HCT116 (cell line): ENCODE data around the gene BSG. TPM values are rescaled to one million over a fixed set of nuclear protein-coding genes. Genes with fewer than 3 reads are reported as not detected.
"Not testable (repeated sequence)": the region's sequence is repeated elsewhere in the genome, so short reads cannot be mapped to it uniquely, and the experiment has no call there.

Experiments used
- ATAC-seq: fragments of 200-7000 bp; cut with Tn5 transposase; 2 replicates; pipeline ENCODE4 v1.9.1; 2020; ENCODE audit warnings: mild to moderate bottlenecking, moderate library complexity
- BruUV-seq: library from RNA; stranded (reverse); fragments of 400-500 nt; replicated peaks from 2 replicates; lab custom pipeline; 2021; lab: Mats Ljungman, UMichigan
- CTCF ChIA-PET: fragments of 300-600 bp; sonication (Branson Sonifier 250); formaldehyde crosslinking; loops from one replicate; lab custom pipeline; 2021; ENCODE audit warnings: antibody characterized with exemption; lab: Charles Lee
- POLR2A ChIA-PET: fragments of 300-600, 350-600 bp; sonication (Branson Sonifier 250); formaldehyde crosslinking; loops from one replicate; lab custom pipeline; 2021; ENCODE audit warnings: antibody characterized with exemption; lab: Charles Lee
- RAD21 ChIA-PET, 2 experiments: fragments of 300-600 bp; sonication (Branson Sonifier 250); formaldehyde crosslinking; loops; one replicate each; lab custom pipeline; 2023; ENCODE audit warnings: low total read pairs in 2 of 2; ENCODE audit not compliant: uncharacterized antibody in 2 of 2, unreplicated experiment in 2 of 2, low non-redundant PET in 1 of 2; lab: Charles Lee
- DNase-seq: peaks from one replicate; pipeline ENCODE4 v3.0.0-alpha.2; 2010; ENCODE audit warnings: low read depth, low spot score
- H2AFZ ChIP-seq: fragments of 200-600 bp; shearing (Covaris generic), sonication (generic); 2 replicates; pipeline ENCODE4 v1.6.1; 2017; ENCODE audit warnings: low read depth, mixed run types, mixed read lengths, antibody characterized with exemption, low read length; ENCODE audit not compliant: poor library complexity, severe bottlenecking
- H3K27ac ChIP-seq: 2 replicates; pipeline ENCODE4 v1.5.1; 2012; ENCODE audit warnings: low read depth, low read length
- H3K27me3 ChIP-seq: fragments of 200-600 bp; sonication (generic); 2 replicates; pipeline ENCODE4 v1.6.1; 2016; ENCODE audit warnings: mixed run types, low read length, mixed read lengths; ENCODE audit not compliant: insufficient read depth
- H3K36me3 ChIP-seq, 2 experiments: fragments of 200-500 bp in 1 of 2; fragments of 200-600 bp in 1 of 2; sonication (Bioruptor generic) in 1 of 2; sonication (generic) in 1 of 2; 2 replicates each; pipeline versions ENCODE4 v1.5.1 to v1.6.1; 2014 to 2016; ENCODE audit warnings: low read length in 2 of 2, inconsistent platforms in 1 of 2, mixed read lengths in 1 of 2, mixed run types in 1 of 2; ENCODE audit not compliant: insufficient read depth in 2 of 2, control insufficient read depth in 1 of 2
- H3K4me1 ChIP-seq, 2 experiments: fragments of 200-600 bp in 1 of 2; sonication (generic) in 1 of 2; 2 replicates each; pipeline versions ENCODE4 v1.5.1 to v1.6.1; 2012 to 2017; ENCODE audit warnings: low read length in 2 of 2, inconsistent platforms in 1 of 2, mild to moderate bottlenecking in 1 of 2, mixed read lengths in 1 of 2, mixed run types in 1 of 2, moderate library complexity in 1 of 2; ENCODE audit not compliant: insufficient read depth in 2 of 2, control insufficient read depth in 1 of 2
- H3K4me2 ChIP-seq: fragments of 200-600 bp; sonication (generic); 2 replicates; pipeline ENCODE4 v1.6.1; 2017; ENCODE audit warnings: mixed run types, low read length, mixed read lengths
- H3K4me3 ChIP-seq, 2 experiments: fragments of 200-600 bp in 1 of 2; sonication (generic) in 1 of 2; replicated peaks in 1 of 2; 2 replicates each; pipeline ENCODE4 v1.5.1; 2011 to 2016; ENCODE audit warnings: low read length in 2 of 2, control low read depth in 1 of 2, low read depth in 1 of 2, mild to moderate bottlenecking in 1 of 2, mixed read lengths in 1 of 2, mixed run types in 1 of 2
- H3K79me2 ChIP-seq: fragments of 200-600 bp; sonication (generic); 2 replicates; pipeline ENCODE4 v1.6.1; 2017; ENCODE audit warnings: mild to moderate bottlenecking, mixed run types, low read length, moderate library complexity, mixed read lengths; ENCODE audit not compliant: insufficient read depth
- H3K9ac ChIP-seq: fragments of 200-600 bp; sonication (generic); 2 replicates; pipeline ENCODE4 v1.6.1; 2016; ENCODE audit warnings: low read length, mixed read lengths
- H3K9me2 ChIP-seq: fragments of 200-600 bp; sonication (generic), shearing (Covaris generic); 2 replicates; pipeline ENCODE4 v1.6.1; 2017; ENCODE audit warnings: mixed run types, mild to moderate bottlenecking, moderate library complexity; ENCODE audit not compliant: insufficient read depth
- H3K9me3 ChIP-seq, 2 experiments: fragments of 200-500 bp in 1 of 2; fragments of 200-600 bp in 1 of 2; sonication (Bioruptor generic) in 1 of 2; sonication (generic) in 1 of 2; 2 replicates each; pipeline ENCODE4 v1.6.1; 2014 to 2017; ENCODE audit warnings: low read length in 2 of 2, mixed read lengths in 2 of 2, inconsistent platforms in 1 of 2, low read depth in 1 of 2, mild to moderate bottlenecking in 1 of 2, mixed run types in 1 of 2, moderate library complexity in 1 of 2; ENCODE audit not compliant: control insufficient read depth in 1 of 2, insufficient read depth in 1 of 2
- H4K20me1 ChIP-seq: fragments of 200-600 bp; sonication (generic), shearing (Covaris generic); 2 replicates; pipeline ENCODE4 v1.6.1; 2017; ENCODE audit warnings: mixed run types, mild to moderate bottlenecking, moderate library complexity; ENCODE audit not compliant: insufficient read depth
- ATF3 ChIP-seq: IDR thresholded peaks from 2 replicates; pipeline ENCODE4 v1.6.1; 2012
- ELF1 ChIP-seq: IDR thresholded peaks from 2 replicates; pipeline ENCODE4 v1.6.1; 2012; ENCODE audit warnings: low read depth, borderline replicate concordance
- JUND ChIP-seq: IDR thresholded peaks from 2 replicates; pipeline ENCODE4 v1.6.1; 2012
- ZBTB33 ChIP-seq: IDR thresholded peaks from 2 replicates; pipeline ENCODE4 v1.6.1; 2011; ENCODE audit warnings: mild to moderate bottlenecking, low read length, moderate library complexity; ENCODE audit not compliant: insufficient replicate concordance; ENCODE audit errors: extremely low read depth
- ZNF274 ChIP-seq: fragments of 200-500 bp; sonication (Bioruptor generic); IDR thresholded peaks from 2 replicates; pipeline ENCODE4 v1.6.1; 2014; ENCODE audit warnings: mild to moderate bottlenecking, low read depth, low read length, inconsistent platforms
- intact Hi-C: fragments of 100-400 bp; cut with micrococcal nuclease; formaldehyde crosslinking; loops from 2 replicates; pipeline ENCODE4 v1.10.0; 2022
- total RNA-seq: library from RNA; stranded (reverse); gene quantifications from one replicate; pipeline ENCODE4 v1.2.1, GENCODE V29; 2021; ENCODE audit not compliant: unreplicated experiment

BSG gene
- total RNA-seq, 1 experiment from 2014 or later: 603 TPM

GRCh38 chr19:629515-629914 lies 57.1 kb downstream of the BSG start:
- POLR2A ChIA-PET, DNase-seq, intact Hi-C loops, H3K9me3 ChIP-seq, H3K4me3 ChIP-seq, H3K27ac ChIP-seq, ATAC-seq, RAD21 ChIA-PET, BruUV-seq, H3K9me2 ChIP-seq, H3K9ac ChIP-seq, H2AFZ ChIP-seq, H3K4me2 ChIP-seq, H3K27me3 ChIP-seq, H4K20me1 ChIP-seq, CTCF ChIA-PET: not testable (repeated sequence)
- Histone ChIP-seq H3K79me2 (peaks cover 58% of the 10 kb centered on the region), H3K4me1 (peaks cover 8 to 25% of the 10 kb centered on the region in 2 experiments; a peak in 3 of 4 replicates), H3K36me3 (peaks cover 11 to 48% of the 10 kb centered on the region in 2 experiments)

- Histone ChIP-seq H3K27me3 (no peaks in the 10 kb centered on the region), H3K9me3 (no peaks in the 10 kb centered on the region), H3K27ac (no peak overlapping the region), H2AFZ (no peak overlapping the region), H3K4me1 (peaks cover 8 to 19% of the 10 kb centered on the region in 2 experiments; a peak in 3 of 4 replicates), H3K9ac (no peak overlapping the region), H3K36me3 (peaks cover 11 to 44% of the 10 kb centered on the region in 2 experiments), H4K20me1 (no peaks in the 10 kb centered on the region), H3K79me2 (peaks cover 58% of the 10 kb centered on the region), H3K4me3 (no peak overlapping the region), H3K9me2 (no peaks in the 10 kb centered on the region), H3K4me2 (no peak overlapping the region)
- ATAC-seq (no peak), DNase-seq (no peak)
- intact Hi-C loops: no loop called here
- POLR2A ChIA-PET: no interaction called here
- TF ChIP-seq ELF1 (no peak), JUND (no peak), ZBTB33 (no peak), ATF3 (no peak), ZNF274 (no peak)
- CTCF ChIA-PET: no interaction called here
- BruUV-seq: no TSS peak
- RAD21 ChIA-PET: no interaction called here
These were observed 57.7 kb downstream of the BSG start for GRCh38 chr19:629961-630714.
